Measurements from ENCODE around the gene PLPP4.

- TF ChIP-seq POLR2A (IDR thresholded peaks at IDR 0.05) = no peak
- TF ChIP-seq CTCF (IDR thresholded peaks at IDR 0.05) = no peak
- no peak for TF ChIP-seq POLR2AphosphoS5 (IDR thresholded peaks at IDR 0.05; ENCODE audit: insufficient read depth in 1 of 2, low read depth in 1 of 2)
Measured at GRCh38 chr10:120513307-120513796, 56.3 kb downstream of the PLPP4 start.
